Neural progenitor cell (in vitro differentiated cells): Measurements from ENCODE around the gene DTNBP1. TPM values are rescaled to one million over a fixed set of nuclear protein-coding genes. Genes with fewer than 3 reads are reported as not detected.

ENCODE experiments used
- DNase-seq: peaks from one replicate; pipeline ENCODE4 v3.0.0-alpha.2; 2016; ENCODE audit warnings: low spot score
- H2AFZ ChIP-seq: fragments of 200-600 bp; sonication (generic); replicated peaks from 2 replicates; pipeline ENCODE4 v1.6.1; 2016; ENCODE audit warnings: antibody characterized with exemption
- H3F3A ChIP-seq: fragments of 200-600 bp; sonication (generic); 2 replicates; pipeline ENCODE4 v1.6.1; 2016; ENCODE audit warnings: antibody characterized with exemption, low read depth
- H3K27ac ChIP-seq: fragments of 200-600 bp; sonication (generic); 2 replicates; pipeline ENCODE4 v1.5.1; 2016; ENCODE audit warnings: mild to moderate bottlenecking
- H3K27me3 ChIP-seq: fragments of 200-600 bp; sonication (generic); 2 replicates; pipeline ENCODE4 v1.6.1; 2016; ENCODE audit warnings: mild to moderate bottlenecking, moderate library complexity
- H3K36me3 ChIP-seq: fragments of 200-600 bp; sonication (generic); 2 replicates; pipeline ENCODE4 v1.5.1; 2016
- H3K4me1 ChIP-seq: fragments of 200-600 bp; sonication (generic); 2 replicates; pipeline ENCODE4 v1.6.1; 2016; ENCODE audit warnings: mixed run types
- H3K4me2 ChIP-seq: fragments of 200-600 bp; sonication (generic); 2 replicates; pipeline ENCODE4 v1.6.1; 2016
- H3K4me3 ChIP-seq: fragments of 200-600 bp; sonication (generic); 2 replicates; pipeline ENCODE4 v1.5.1; 2016
- H3K79me2 ChIP-seq: fragments of 200-600 bp; sonication (generic); 2 replicates; pipeline ENCODE4 v1.6.1; 2016; ENCODE audit warnings: low read depth
- H3K9ac ChIP-seq: fragments of 200-600 bp; sonication (generic); 2 replicates; pipeline ENCODE4 v1.6.1; 2016
- H3K9me3 ChIP-seq: fragments of 200-600 bp; sonication (generic); 2 replicates; pipeline ENCODE4 v1.5.1; 2016; ENCODE audit warnings: low read depth
- H4K20me1 ChIP-seq: fragments of 200-600 bp; sonication (generic); 2 replicates; pipeline ENCODE4 v1.6.1; 2016; ENCODE audit warnings: low read depth
- H3K27ac Mint-ChIP-seq: 3 replicates; pipeline ENCODE4 v1.8.0; 2021; ENCODE audit warnings: mixed read lengths
- H3K27me3 Mint-ChIP-seq: 2 replicates; pipeline ENCODE4 v1.8.0; 2022; ENCODE audit warnings: low read depth, mild to moderate bottlenecking, inconsistent platforms, moderate library complexity, mixed read lengths; ENCODE audit not compliant: insufficient read depth
- H3K36me3 Mint-ChIP-seq: 3 replicates; pipeline ENCODE4 v1.8.0; 2021; ENCODE audit warnings: mixed read lengths
- H3K4me1 Mint-ChIP-seq: 3 replicates; pipeline ENCODE4 v1.8.0; 2021; ENCODE audit warnings: mixed read lengths
- H3K4me3 Mint-ChIP-seq: 3 replicates; pipeline ENCODE4 v1.8.0; 2021; ENCODE audit warnings: mild to moderate bottlenecking, moderate library complexity, mixed read lengths
- H3K9me3 Mint-ChIP-seq: 3 replicates; pipeline ENCODE4 v1.8.0; 2020; ENCODE audit warnings: mixed read lengths
- CTCF ChIP-seq: fragments of 200-600 bp; sonication (generic); IDR thresholded peaks from 2 replicates; pipeline ENCODE4 v1.5.1; 2017; ENCODE audit warnings: antibody characterized with exemption, mild to moderate bottlenecking
- EZH2 ChIP-seq: fragments of 200-600 bp; sonication (generic); IDR thresholded peaks from 2 replicates; pipeline ENCODE4 v1.6.1; 2017; ENCODE audit warnings: antibody characterized with exemption, mild to moderate bottlenecking, moderate library complexity
- EZH2phosphoT487 ChIP-seq: fragments of 200-600 bp; sonication (generic); IDR thresholded peaks from 2 replicates; pipeline ENCODE4 v1.6.1; 2017; ENCODE audit warnings: antibody characterized with exemption
- total RNA-seq: library from RNA; depleted of rRNA; stranded (reverse); fragments of >200 nt; gene quantifications from 2 replicates; pipeline ENCODE4 v1.2.3, GENCODE V29; 2015; ENCODE audit warnings: low replicate concordance

DTNBP1 gene
- total RNA-seq, 1 donor from 2014 or later = 4.5 TPM

GRCh38 chr6:15495375-15495901 lies 167.4 kb downstream of the DTNBP1 start:
- Histone ChIP-seq H2AFZ (no peak overlapping the region), H3K9ac (no peak overlapping the region), H3K27ac (no peak overlapping the region), H3F3A (peaks cover 6% of the 10 kb centered on the region), H3K79me2 (peaks cover 29% of the 10 kb centered on the region), H3K9me3 (no peaks in the 10 kb centered on the region), H3K36me3 (no peaks in the 10 kb centered on the region), H3K27me3 (no peaks in the 10 kb centered on the region), H3K4me1 (peaks cover 12% of the 10 kb centered on the region), H3K4me2 (no peak overlapping the region), H4K20me1 (peaks cover 39% of the 10 kb centered on the region), H3K4me3 (no peak overlapping the region)
- Mint-ChIP-seq H3K36me3 (peaks cover 35% of the 10 kb centered on the region), H3K27ac (peak overlapping the region; percentile 78), H3K27me3 (peaks cover 5% of the 10 kb centered on the region), H3K4me1 (peaks cover 21% of the 10 kb centered on the region), H3K4me3 (no peak overlapping the region), H3K9me3 (no peaks in the 10 kb centered on the region)
- no peak for TF ChIP-seq CTCF
- no peak for TF ChIP-seq EZH2phosphoT487
- no peak for TF ChIP-seq EZH2
- DNase-seq = no peak

- no peak overlapping the region for H3K9ac ChIP-seq
Observed at GRCh38 chr6:15493437-15494168, 169.2 kb downstream of the DTNBP1 start.

GRCh38 chr6:15491986-15492269 lies 170.9 kb downstream of the DTNBP1 start:
- peaks cover 29% of the 10 kb centered on the region for H3K79me2 ChIP-seq
- Mint-ChIP-seq H3K9me3 (no peaks in the 10 kb centered on the region), H3K27me3 (no peaks in the 10 kb centered on the region), H3K27ac (no peak overlapping the region), H3K4me1 (peaks cover 16% of the 10 kb centered on the region), H3K4me3 (no peak overlapping the region), H3K36me3 (peaks cover 38% of the 10 kb centered on the region)
- peaks cover 12% of the 10 kb centered on the region for H3K4me1 ChIP-seq
- peaks cover 12% of the 10 kb centered on the region for H3F3A ChIP-seq
- peaks cover 38% of the 10 kb centered on the region for H4K20me1 ChIP-seq
- TF ChIP-seq EZH2 (no peak), CTCF (no peak), EZH2phosphoT487 (no peak)
- H3K27me3 ChIP-seq = no peaks in the 10 kb centered on the region
- H3K9ac ChIP-seq = no peak overlapping the region
- no peak overlapping the region for H3K27ac ChIP-seq
- H2AFZ ChIP-seq = no peak overlapping the region
- H3K4me2 ChIP-seq = no peak overlapping the region
- DNase-seq = no peak
- no peak overlapping the region for H3K4me3 ChIP-seq
- H3K9me3 ChIP-seq = no peaks in the 10 kb centered on the region
- H3K36me3 ChIP-seq = no peaks in the 10 kb centered on the region

More at GRCh38 chr6:15493437-15494168, 169.2 kb downstream of the DTNBP1 start:
- peaks cover 38% of the 10 kb centered on the region for H3K36me3 Mint-ChIP-seq
- H3K4me3 ChIP-seq = no peak overlapping the region
- peak; percentile 40 for DNase-seq
- H3K4me1 ChIP-seq = peaks cover 12% of the 10 kb centered on the region
- no peak overlapping the region for H3K27ac ChIP-seq
- no peak overlapping the region for H3K27ac Mint-ChIP-seq
- peaks cover 12% of the 10 kb centered on the region for H3F3A ChIP-seq
- H4K20me1 ChIP-seq = peaks cover 38% of the 10 kb centered on the region
- no peaks in the 10 kb centered on the region for H3K27me3 ChIP-seq
- H3K27me3 Mint-ChIP-seq = peaks cover 3% of the 10 kb centered on the region
- H3K4me3 Mint-ChIP-seq = no peak overlapping the region
- no peaks in the 10 kb centered on the region for H3K36me3 ChIP-seq
- H2AFZ ChIP-seq = no peak overlapping the region
- H3K4me1 Mint-ChIP-seq = peaks cover 16% of the 10 kb centered on the region
- peak overlapping the region; percentile 35 for H3K4me2 ChIP-seq
- H3K9me3 Mint-ChIP-seq = no peaks in the 10 kb centered on the region
- peaks cover 29% of the 10 kb centered on the region for H3K79me2 ChIP-seq
- H3K9me3 ChIP-seq = no peaks in the 10 kb centered on the region
- TF ChIP-seq CTCF (no peak), EZH2 (no peak), EZH2phosphoT487 (no peak)
